ENCODE results near the gene CCN5. TPM values are rescaled to one million over a fixed set of nuclear protein-coding genes. Genes with fewer than 3 reads are reported as not detected.

The CCN5 gene
- total RNA-seq, 1 donor from 2014 or later = 112 TPM

DNA sequence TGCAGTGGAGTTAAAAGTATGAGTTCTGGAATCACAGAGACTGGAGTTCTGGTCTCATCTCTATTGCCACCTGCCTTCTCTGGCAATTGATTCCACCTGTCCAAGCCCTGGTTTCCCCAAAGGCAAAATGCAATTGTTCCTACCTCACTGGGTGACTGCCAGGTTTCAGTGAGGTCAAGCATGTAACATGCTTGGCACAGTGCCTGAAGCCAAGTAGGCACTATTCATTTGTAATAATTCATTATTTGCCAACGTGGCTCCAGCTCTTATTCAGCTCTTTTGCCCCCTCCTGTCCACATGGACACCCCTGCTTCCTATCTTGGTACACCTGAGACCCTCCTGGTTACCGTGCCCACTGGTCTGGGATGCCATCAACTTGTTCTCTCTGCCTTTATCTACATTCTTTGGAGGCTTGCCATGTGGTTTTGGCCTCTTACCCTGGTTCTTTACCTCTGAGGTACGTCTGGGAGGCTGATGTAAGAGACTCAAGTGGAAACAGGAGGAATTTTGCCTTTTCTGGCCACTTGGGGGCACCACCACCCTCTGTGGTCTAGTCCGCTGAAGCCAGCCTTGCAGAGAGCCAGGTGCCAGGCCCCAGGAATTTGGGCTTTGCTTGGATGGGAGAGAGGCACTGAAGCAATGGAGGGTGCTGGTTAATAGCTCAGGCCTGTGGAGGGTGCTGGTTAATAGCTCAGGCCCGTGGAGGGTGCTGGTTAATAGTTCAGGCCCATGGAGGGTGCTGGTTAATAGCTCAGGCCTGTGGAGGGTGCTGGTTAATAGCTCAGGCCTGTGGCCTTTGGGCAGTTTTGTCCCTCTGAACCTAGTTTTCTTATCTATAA lies 32.2 kb downstream of the CCN5 start:
- Histone ChIP-seq H3K4me3 (no peak overlapping the region), H3K4me1 (peaks cover 20% of the 10 kb centered on the region)

DNA sequence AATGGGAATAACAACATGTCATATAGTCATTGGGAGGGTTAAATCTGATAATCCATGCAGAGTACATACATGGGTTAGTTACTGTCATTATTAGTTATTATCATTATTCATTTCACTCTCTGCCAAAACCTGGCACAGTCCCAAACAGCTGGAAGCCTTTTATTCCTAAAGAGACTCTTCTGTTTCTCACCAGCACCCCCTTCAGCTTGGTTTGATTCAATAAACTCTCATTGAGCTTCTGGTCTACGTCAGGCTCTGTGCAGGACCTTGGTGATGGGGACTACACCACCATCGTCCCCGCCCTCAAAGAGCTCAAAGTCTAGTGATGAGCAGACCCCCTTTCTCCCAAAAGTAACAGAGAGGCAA lies 32.8 kb downstream of the CCN5 start:
- no peak for DNase-seq
- Histone ChIP-seq H3K4me3 (no peak overlapping the region), H3K27me3 (peaks cover 18% of the 10 kb centered on the region), H3K9me3 (no peaks in the 10 kb centered on the region), H3K36me3 (no peaks in the 10 kb centered on the region), H3K4me1 (peaks cover 20% of the 10 kb centered on the region), H3K27ac (no peak overlapping the region)
- intact Hi-C loops (cut with DNase I) = loop anchor here (5.0 kb wide), 1 partner anchor 119 kb away; no protein-coding TSS in a partner anchor
- ATAC-seq = no peak
- TF ChIP-seq CTCF (IDR thresholded peaks at IDR 0.05) = no peak

More for the DNA sequence above, 32.2 kb downstream of the CCN5 start:
- intact Hi-C loops (cut with DNase I) = loop anchor here (5.0 kb wide), 1 partner anchor 120 kb away; no protein-coding TSS in a partner anchor
- TF ChIP-seq CTCF (IDR thresholded peaks at IDR 0.05) = peak; percentile 70
- Histone ChIP-seq H3K27me3 (peaks cover 18% of the 10 kb centered on the region), H3K27ac (no peak overlapping the region), H3K36me3 (no peaks in the 10 kb centered on the region), H3K9me3 (no peaks in the 10 kb centered on the region)
- ATAC-seq = peak; percentile 83
- peak; percentile 83 for DNase-seq

- ATAC-seq = peak; percentile 6
- peaks cover 20% of the 10 kb centered on the region for H3K4me1 ChIP-seq
- no peaks in the 10 kb centered on the region for H3K9me3 ChIP-seq
- no peak for DNase-seq
- peaks cover 18% of the 10 kb centered on the region for H3K27me3 ChIP-seq
- H3K27ac ChIP-seq = no peak overlapping the region
- peak; percentile 33 for TF ChIP-seq CTCF (IDR thresholded peaks at IDR 0.05)
- no peaks in the 10 kb centered on the region for H3K36me3 ChIP-seq
- H3K4me3 ChIP-seq = no peak overlapping the region
- intact Hi-C loops (cut with DNase I) = no loop called here
Measured at GRCh38 chr20:44750081-44750805, 35.1 kb downstream of the CCN5 start.

DNA sequence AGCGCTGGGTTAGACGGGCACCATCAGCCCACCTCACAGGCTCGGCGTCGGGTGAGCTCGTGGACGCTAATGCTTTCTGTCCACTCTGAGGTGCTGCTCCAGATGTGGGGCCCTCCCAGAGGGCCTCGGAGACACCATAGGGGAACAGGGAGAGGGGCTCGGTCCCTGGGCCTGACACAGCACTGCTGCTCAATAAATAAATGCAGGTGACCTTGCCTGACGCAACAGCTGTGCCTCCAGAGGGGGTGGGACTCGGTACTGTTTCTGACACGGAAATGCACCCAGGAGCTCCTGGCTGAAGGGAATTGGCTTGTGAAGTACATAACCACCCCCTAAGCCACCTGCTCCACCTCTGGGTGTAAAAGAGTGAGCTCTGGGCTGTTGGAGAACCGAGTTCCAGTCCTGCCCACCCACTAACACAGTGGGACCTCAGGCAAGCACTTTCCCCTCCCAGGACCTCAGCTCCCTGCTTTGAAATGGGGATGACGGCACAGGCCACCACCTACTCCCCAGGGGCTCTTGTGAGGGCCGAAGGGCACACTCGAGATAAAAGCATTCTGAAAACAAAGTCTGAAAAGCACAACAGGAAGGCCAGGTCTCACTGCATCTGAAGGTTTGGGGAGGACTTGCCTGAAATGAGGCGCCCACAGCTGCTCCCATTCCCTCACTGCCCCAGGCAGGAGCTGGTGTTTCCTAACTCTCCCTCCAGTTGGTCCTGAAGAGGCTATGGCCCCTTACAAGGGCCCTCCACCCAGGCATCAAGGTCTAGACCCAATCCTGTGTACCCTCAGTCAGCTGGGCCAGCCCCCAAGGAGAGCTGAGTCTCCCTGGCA lies 37.1 kb downstream of the CCN5 start:
- Histone ChIP-seq H3K36me3 (no peaks in the 10 kb centered on the region), H3K4me3 (no peak overlapping the region), H3K9me3 (no peaks in the 10 kb centered on the region), H3K4me1 (peaks cover 5% of the 10 kb centered on the region), H3K27ac (no peak overlapping the region), H3K27me3 (peaks cover 9% of the 10 kb centered on the region)
- intact Hi-C loops (cut with DNase I) = no loop called here
- DNase-seq = no peak
- no peak for ATAC-seq
- no peak for TF ChIP-seq CTCF (IDR thresholded peaks at IDR 0.05)

DNA sequence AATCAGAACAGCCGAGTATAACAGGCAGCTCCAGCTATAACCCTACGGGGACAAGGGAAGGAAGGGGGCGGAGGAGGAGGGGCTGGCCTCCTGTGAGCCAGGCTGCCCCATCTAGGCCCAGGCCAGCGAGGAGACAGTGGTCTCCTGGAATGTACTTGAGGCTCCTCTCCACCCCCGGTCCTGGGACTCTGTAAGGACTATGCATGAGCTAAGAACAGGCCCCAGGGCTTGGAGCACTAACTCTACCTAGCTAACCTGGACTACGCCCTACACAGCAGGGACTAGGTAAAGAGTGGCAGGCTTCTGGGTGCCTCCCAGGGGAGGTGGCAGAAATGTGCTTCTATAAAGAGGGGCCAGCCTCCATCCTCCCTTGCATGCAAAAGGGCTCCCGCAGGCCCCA lies 39.4 kb downstream of the CCN5 start:
- intact Hi-C loops (cut with DNase I) = no loop called here
- H3K27me3 ChIP-seq = peaks cover 5% of the 10 kb centered on the region
- DNase-seq (no peak), ATAC-seq (no peak)
- H3K36me3 ChIP-seq = no peaks in the 10 kb centered on the region
- H3K4me1 ChIP-seq = no peaks in the 10 kb centered on the region
- TF ChIP-seq CTCF (IDR thresholded peaks at IDR 0.05) = no peak
- H3K9me3 ChIP-seq = no peaks in the 10 kb centered on the region
- H3K27ac ChIP-seq = no peak overlapping the region
- H3K4me3 ChIP-seq = no peak overlapping the region
